Fibroblast of lung (primary cell): ENCODE results near the gene NAXE. TPM values are rescaled to one million over a fixed set of nuclear protein-coding genes. Genes with fewer than 3 reads are reported as not detected.
A peak's percentile ranks its signal among the peaks of the same experiment; 100 is the strongest.

ENCODE experiments used
- DNase-seq, 2 donors: peaks; one replicate each; pipeline versions ENCODE4 v3.0.0 to v3.0.0-alpha.2; 2010; ENCODE audit warnings: low read depth in 2 of 2
- H2AFZ ChIP-seq: 2 replicates; pipeline ENCODE4 v1.5.1; 2012; ENCODE audit warnings: low read length, control low read depth, inconsistent platforms
- H3K27ac ChIP-seq: 2 replicates; pipeline ENCODE4 v1.5.1; 2011; ENCODE audit warnings: low read length, control low read depth; ENCODE audit not compliant: insufficient read depth
- H3K27me3 ChIP-seq: 2 replicates; pipeline ENCODE4 v1.5.1; 2011; ENCODE audit warnings: mild to moderate bottlenecking, low read length; ENCODE audit not compliant: control insufficient read depth, insufficient read depth
- H3K36me3 ChIP-seq: 2 replicates; pipeline ENCODE4 v1.5.1; 2011; ENCODE audit warnings: low read length; ENCODE audit not compliant: control insufficient read depth, insufficient read depth
- H3K4me1 ChIP-seq: 2 replicates; pipeline ENCODE4 v1.5.1; 2011; ENCODE audit warnings: low read length; ENCODE audit not compliant: control insufficient read depth, insufficient read depth; ENCODE audit errors: extremely low read depth
- H3K4me2 ChIP-seq: 2 replicates; pipeline ENCODE4 v1.5.1; 2011; ENCODE audit warnings: low read length, control low read depth; ENCODE audit not compliant: insufficient read depth; ENCODE audit errors: extremely low read depth
- H3K4me3 ChIP-seq, 4 experiments: fragments of 200-600 bp in 1 of 4; sonication (generic) in 1 of 4; replicated peaks in 1 of 4; 2 replicates each; pipeline ENCODE4 v1.5.1; 2011 to 2016; ENCODE audit warnings: low read length in 4 of 4, low read depth in 3 of 4, mild to moderate bottlenecking in 3 of 4, control low read depth in 2 of 4, inconsistent platforms in 1 of 4, mixed read lengths in 1 of 4; ENCODE audit not compliant: insufficient read depth in 1 of 4; ENCODE audit errors: control extremely low read depth in 1 of 4
- H3K79me2 ChIP-seq: 2 replicates; pipeline ENCODE4 v1.5.1; 2012; ENCODE audit warnings: mild to moderate bottlenecking, low read length, inconsistent platforms; ENCODE audit not compliant: control insufficient read depth, insufficient read depth
- H3K9ac ChIP-seq: 2 replicates; pipeline ENCODE4 v1.5.1; 2011; ENCODE audit warnings: mild to moderate bottlenecking, low read length, control low read depth; ENCODE audit not compliant: insufficient read depth
- H3K9me3 ChIP-seq: 2 replicates; pipeline ENCODE4 v1.5.1; 2012; ENCODE audit warnings: low read depth, low read length; ENCODE audit not compliant: control insufficient read depth, insufficient read depth
- H4K20me1 ChIP-seq: 2 replicates; pipeline ENCODE4 v1.5.1; 2011; ENCODE audit warnings: low read length; ENCODE audit not compliant: control insufficient read depth, insufficient read depth; ENCODE audit errors: extremely low read depth
- EZH2 ChIP-seq: IDR thresholded peaks from 2 replicates; pipeline ENCODE4 v1.5.1; 2012; ENCODE audit warnings: low read length, control low read depth, mild to moderate bottlenecking; ENCODE audit errors: missing control alignments
- polyA plus RNA-seq, 2 donors: library from polyadenylated mRNA; depleted of rRNA in 1 of 2; stranded (reverse) in 1 of 2; unstranded in 1 of 2; fragments of >200 nt; gene quantifications; 2 replicates each; pipeline ENCODE4 v1.2.1, GENCODE V29; 2011 to 2012; ENCODE audit warnings: missing spikeins in 1 of 2
- total RNA-seq: library from RNA; depleted of rRNA; stranded (reverse); fragments of >200 nt; gene quantifications from 2 replicates; pipeline ENCODE4 v1.2.1, GENCODE V29; 2014
- TF ChIP-seq, protein P1 (sequence below), 2 donors: IDR thresholded peaks in 1 of 2; conservative IDR thresholded peaks in 1 of 2; 1 replicate in 1 of 2; 2 replicates in 1 of 2; pipeline ENCODE4 v1.5.1; 2011 to 2012; ENCODE audit warnings: low read length in 2 of 2, control low read depth in 1 of 2, inconsistent platforms in 1 of 2, low read depth in 1 of 2, mild to moderate bottlenecking in 1 of 2

Gene NAXE
- total and polyA plus RNA-seq, 2 donors (not counting 1 experiment from before 2014, with no cell fraction given) = 41.6 to 64.4 TPM

- H2AFZ ChIP-seq = no peak overlapping the region
- H4K20me1 ChIP-seq = no peaks in the 10 kb centered on the region
- TF ChIP-seq, protein P1, sequence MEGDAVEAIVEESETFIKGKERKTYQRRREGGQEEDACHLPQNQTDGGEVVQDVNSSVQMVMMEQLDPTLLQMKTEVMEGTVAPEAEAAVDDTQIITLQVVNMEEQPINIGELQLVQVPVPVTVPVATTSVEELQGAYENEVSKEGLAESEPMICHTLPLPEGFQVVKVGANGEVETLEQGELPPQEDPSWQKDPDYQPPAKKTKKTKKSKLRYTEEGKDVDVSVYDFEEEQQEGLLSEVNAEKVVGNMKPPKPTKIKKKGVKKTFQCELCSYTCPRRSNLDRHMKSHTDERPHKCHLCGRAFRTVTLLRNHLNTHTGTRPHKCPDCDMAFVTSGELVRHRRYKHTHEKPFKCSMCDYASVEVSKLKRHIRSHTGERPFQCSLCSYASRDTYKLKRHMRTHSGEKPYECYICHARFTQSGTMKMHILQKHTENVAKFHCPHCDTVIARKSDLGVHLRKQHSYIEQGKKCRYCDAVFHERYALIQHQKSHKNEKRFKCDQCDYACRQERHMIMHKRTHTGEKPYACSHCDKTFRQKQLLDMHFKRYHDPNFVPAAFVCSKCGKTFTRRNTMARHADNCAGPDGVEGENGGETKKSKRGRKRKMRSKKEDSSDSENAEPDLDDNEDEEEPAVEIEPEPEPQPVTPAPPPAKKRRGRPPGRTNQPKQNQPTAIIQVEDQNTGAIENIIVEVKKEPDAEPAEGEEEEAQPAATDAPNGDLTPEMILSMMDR (conservative IDR thresholded peaks at IDR 0.05 in 1 of 2, IDR thresholded peaks at IDR 0.05 in 1 of 2; ENCODE audit: low read depth in 1 of 2, low read length in 2 of 2) = no peak
- TF ChIP-seq EZH2 = no peak
- H3K4me2 ChIP-seq = no peak overlapping the region
- no peaks in the 10 kb centered on the region for H3K36me3 ChIP-seq
- H3K27ac ChIP-seq = no peak overlapping the region
- peaks cover 13% of the 10 kb centered on the region for H3K27me3 ChIP-seq
- H3K9ac ChIP-seq = no peak overlapping the region
- H3K4me3 ChIP-seq = no peak overlapping the region
- no peak for DNase-seq
- no peaks in the 10 kb centered on the region for H3K4me1 ChIP-seq
- no peaks in the 10 kb centered on the region for H3K9me3 ChIP-seq
- H3K79me2 ChIP-seq = no peaks in the 10 kb centered on the region
Measured at GRCh38 chr1:156612666-156613065, 21.1 kb downstream of the NAXE start.

- peak overlapping the region; percentile 7 for H3K4me2 ChIP-seq
- no peaks in the 10 kb centered on the region for H3K79me2 ChIP-seq
- DNase-seq = no peak
- peak overlapping the region in 1 of 4 experiments; percentile 6 for H3K4me3 ChIP-seq
- no peak overlapping the region for H3K27ac ChIP-seq
- H3K9ac ChIP-seq = no peak overlapping the region
- H4K20me1 ChIP-seq = no peaks in the 10 kb centered on the region
- no peaks in the 10 kb centered on the region for H3K4me1 ChIP-seq
- no peaks in the 10 kb centered on the region for H3K36me3 ChIP-seq
- no peak overlapping the region for H2AFZ ChIP-seq
- H3K27me3 ChIP-seq = peaks cover 30% of the 10 kb centered on the region
- H3K9me3 ChIP-seq = no peaks in the 10 kb centered on the region
- TF ChIP-seq EZH2 = no peak
- TF ChIP-seq, protein P1 (conservative IDR thresholded peaks at IDR 0.05 in 1 of 2, IDR thresholded peaks at IDR 0.05 in 1 of 2; ENCODE audit: low read depth in 1 of 2, low read length in 2 of 2) = no peak
Measured at GRCh38 chr1:156615946-156616345, 24.4 kb downstream of the NAXE start.

GRCh38 chr1:156616463-156616862 is 24.9 kb downstream of the NAXE start:
- no peaks in the 10 kb centered on the region for H3K36me3 ChIP-seq
- TF ChIP-seq EZH2 = no peak
- TF ChIP-seq, protein P1 (conservative IDR thresholded peaks at IDR 0.05 in 1 of 2, IDR thresholded peaks at IDR 0.05 in 1 of 2; ENCODE audit: low read depth in 1 of 2, low read length in 2 of 2) = peak; percentile 13 to 21
- H3K9me3 ChIP-seq = no peaks in the 10 kb centered on the region
- H3K27me3 ChIP-seq = peaks cover 35% of the 10 kb centered on the region
- H3K27ac ChIP-seq = no peak overlapping the region
- no peak overlapping the region for H3K9ac ChIP-seq
- peak; percentile 63 to 66 for DNase-seq
- H3K4me3 ChIP-seq = no peak overlapping the region
- no peak overlapping the region for H3K4me2 ChIP-seq
- H4K20me1 ChIP-seq = no peaks in the 10 kb centered on the region
- no peaks in the 10 kb centered on the region for H3K4me1 ChIP-seq
- no peaks in the 10 kb centered on the region for H3K79me2 ChIP-seq
- H2AFZ ChIP-seq = no peak overlapping the region
